HT-29 (cell line): ENCODE measurements around the gene RANBP9. TPM values are rescaled to one million over a fixed set of nuclear protein-coding genes. Genes with fewer than 3 reads are reported as not detected.

Source experiments
- DNase-seq: peaks from one replicate; pipeline ENCODE4 v3.0.0-alpha.2; 2015; ENCODE audit warnings: low spot score
- total RNA-seq: library from RNA; depleted of rRNA; stranded (reverse); fragments of >200 nt; shearing (Covaris generic); gene quantifications from 2 replicates; pipeline ENCODE4 v1.2.3, GENCODE V29; 2014

Gene RANBP9
- total RNA-seq, 1 experiment from 2014 or later = 13.0 TPM

DNA sequence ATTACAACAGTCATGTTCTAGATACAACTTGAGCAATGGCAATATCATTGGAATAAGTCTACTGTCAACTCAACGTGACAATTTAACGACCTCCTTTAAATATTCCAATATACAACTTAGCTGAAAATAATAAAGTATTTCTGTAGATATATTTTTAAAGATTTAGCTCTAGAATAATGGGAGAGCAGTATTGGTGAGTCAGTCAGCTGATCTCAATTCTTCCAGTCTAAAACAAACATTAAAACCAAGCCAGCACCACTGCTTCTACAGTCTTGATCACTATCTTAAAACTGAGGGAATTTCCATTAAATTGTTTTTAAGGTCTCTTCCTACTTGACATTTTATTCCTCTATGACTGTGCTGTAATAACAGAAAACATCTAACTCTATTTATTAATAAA is 58.3 kb downstream of the RANBP9 start:
- DNase-seq = no peak

DNA sequence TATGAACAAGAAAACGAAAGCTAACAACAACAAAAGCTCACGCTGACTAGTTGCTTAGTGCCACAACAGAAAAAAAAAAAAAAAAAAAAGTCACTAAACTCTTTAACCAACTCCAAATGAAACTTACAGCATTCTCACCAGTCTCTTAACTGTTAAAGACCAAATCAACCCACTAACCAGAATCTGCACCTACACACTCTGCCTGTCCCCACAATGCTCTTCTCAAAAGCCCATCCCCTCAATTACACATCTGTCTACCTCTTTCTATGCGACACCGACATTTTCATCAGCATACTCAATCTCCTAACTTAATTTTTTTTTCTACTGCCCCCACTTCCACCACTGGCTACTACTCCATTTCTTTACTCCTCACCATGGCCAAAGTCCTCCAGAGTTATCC is 62.2 kb downstream of the RANBP9 start:
- DNase-seq = no peak

DNA sequence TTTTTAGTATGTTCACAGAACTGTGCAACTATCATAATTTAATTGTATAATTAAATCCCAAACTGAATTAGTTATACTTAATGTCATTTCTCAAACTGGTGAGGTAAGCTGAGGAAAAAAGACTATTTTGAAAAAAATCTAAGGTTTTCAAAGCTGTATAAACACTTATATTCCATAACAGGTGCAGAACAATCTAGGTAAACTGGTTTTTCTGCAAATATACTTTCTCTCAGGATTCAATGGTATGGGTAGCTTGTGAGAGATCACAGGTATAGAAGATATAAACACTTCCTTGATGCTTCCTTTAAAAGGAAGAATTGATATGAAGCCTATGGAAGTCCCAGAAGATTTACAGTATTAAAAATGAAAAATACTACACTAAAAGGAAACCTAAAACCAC is 62.8 kb downstream of the RANBP9 start:
- no peak for DNase-seq

DNA sequence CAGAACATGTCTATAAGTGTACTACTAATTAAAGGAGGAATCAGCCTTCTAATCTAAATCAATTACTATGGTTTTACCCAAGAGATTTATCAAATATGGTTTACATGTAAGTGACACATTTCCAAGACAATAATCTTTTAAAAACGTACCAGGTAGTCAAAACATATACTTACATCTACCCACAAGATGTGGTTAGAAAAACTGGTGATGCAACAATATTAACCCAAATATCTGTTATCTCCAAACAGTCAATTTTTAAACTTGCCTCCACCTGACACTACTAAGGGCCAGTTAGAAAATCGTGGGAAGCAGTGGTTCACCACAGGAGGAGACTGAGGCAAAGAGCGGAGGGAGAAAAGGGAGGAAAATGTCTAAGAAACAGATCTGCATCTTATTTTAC is 68.5 kb downstream of the RANBP9 start:
- no peak for DNase-seq

DNA sequence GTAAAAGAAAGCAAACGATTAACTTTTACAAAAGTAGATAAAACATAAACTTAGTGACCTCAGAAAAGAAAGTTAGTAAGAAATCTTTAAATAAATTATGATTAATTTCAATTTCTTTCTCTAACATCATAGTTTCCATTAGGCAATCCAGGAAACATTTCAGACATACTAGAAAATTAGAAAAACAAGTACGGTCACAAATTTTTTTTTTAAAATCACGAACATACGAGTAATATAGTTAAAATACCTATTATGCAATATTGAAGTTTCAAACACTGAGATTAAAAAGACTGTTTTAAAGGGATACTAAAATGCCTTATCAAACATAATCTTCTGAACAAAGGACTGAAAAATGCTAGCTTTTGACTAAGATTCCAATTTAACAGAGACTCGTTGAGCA is 70.3 kb downstream of the RANBP9 start:
- no peak for DNase-seq

DNA sequence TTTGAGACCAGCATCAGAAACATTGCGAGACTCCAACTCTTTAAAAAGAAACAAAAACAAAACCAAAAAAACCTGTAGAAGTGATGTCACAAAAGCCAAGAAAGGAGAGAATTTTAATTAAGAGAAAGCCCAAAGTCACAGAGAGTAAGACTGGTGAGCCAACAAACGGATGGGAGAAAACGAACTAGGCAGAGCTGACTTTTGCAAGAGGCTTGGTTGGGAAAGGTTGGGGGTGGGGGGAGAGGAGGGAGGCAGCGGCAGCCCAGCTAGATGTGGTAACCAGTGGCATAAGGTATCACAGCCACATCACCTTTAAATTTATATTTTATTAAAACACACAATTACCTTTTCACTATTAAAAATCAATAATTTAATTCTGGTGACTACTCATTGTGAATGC is 73.0 kb downstream of the RANBP9 start:
- no peak for DNase-seq

DNA sequence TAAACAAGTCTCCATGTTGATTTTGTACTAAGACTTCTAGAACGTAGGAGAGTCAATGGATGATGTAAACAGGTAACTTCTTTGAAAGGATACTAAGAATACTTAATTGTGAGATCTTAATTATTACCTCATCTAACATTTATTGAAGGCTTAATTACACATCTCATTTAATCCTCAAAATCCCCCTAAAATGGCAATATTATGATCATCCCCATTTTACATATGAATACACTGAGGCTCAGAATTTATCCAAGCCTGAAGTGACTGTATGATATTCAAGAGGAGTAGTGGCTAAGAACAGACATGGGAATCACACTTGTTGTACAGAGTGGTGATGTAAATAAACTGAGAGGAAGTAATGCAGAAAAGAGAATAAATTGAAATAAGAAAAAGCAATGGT is 73.6 kb downstream of the RANBP9 start:
- no peak for DNase-seq

DNA sequence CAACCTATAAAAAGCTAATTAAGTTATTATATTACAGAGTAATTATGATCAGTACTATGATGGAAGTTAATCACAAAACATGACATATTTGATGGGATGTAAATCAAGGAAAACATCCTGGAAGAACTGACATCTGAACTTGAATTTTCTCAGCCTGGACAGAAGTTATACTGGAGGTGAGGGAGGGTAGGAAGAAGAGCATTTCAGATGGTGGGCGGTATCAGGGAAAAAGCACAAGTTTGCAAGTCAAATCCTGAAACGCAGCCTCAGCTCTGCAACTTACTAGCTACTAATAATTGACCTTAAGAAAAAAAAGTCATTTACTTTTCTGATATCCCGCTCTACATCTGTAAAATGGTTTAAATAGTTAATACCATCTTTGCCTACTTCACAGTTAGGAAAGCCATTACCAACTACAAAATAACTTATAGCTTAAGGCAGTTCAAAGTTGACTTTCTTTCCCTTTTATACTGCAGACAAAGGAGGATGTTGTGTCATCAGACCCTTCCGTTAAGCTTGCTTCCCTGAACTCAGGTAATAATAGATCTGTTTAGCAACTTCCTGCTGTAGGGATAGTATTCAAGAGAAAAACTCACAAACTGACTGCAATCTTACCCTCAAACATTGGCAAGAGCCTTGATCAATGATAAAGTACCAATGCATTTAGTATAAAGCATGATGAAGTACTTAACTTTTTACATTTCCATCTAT is 75.5 kb downstream of the RANBP9 start:
- DNase-seq = no peak

DNA sequence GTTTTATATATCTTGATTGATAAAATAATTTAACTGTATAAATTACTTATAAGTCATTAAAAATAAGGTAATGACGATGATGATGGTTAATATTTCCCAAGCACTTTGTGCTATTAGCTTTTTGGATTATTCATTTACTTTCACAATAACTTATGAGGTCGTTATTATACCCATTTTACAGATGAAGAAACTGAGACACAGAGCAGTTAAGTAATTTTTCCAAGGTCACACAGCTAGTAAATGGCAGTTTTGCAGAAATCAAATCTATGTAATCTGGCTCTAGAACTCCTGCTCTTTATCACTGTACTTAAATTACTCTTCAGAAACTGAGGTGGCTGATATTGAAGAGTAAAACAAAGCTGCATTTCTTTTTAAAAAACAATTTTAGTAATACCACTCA is 78.3 kb downstream of the RANBP9 start:
- DNase-seq = no peak

DNA sequence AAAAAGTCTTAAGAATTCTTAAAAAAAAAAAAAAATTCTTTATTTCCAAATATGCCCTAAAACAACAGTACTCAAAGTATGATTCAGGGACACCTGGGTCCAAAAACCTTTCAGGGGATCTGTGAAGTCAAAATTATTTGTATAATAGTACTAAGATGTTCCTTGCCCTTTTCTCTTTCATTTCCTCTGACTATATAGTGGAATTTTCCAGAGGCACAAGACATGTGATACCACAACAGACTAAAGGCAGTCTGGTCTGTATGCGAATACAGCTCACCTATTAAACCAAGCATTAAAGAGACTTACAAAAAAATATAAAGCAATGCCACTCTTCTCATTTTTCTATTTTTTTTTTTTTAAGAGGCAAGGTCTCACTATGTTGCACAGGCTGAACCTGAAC is 81.1 kb downstream of the RANBP9 start:
- no peak for DNase-seq

DNA sequence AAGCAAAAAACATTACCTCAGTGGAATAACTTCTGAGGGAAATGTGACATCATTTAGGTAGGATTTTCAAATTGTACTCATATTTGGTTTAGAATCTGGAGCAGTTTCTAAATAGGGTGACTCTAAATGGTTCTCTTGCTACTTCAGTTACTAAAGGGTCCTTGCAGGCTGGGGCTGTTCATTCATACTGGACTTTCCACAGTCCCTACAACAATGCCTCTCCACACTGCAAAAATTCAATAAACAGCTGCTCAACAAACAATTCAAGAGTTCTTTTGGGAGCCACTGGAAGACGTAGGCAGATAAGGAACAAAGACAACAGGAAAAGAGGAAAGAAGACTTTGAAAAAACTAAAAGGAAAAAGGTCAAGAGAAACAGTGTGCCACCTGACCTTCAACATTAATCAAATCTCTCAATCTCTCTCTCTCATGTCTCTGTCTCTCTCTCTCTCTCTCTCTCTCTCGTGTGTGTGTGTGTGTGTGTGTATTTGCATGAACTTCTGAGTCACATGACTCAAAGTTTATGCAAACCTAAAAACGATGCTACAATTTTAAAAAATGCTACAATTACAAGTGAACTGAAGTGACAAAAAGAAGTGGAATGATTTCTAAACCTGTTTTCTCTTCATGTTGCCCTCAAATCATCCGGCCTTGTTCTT is 82.0 kb downstream of the RANBP9 start:
- DNase-seq = no peak

DNA sequence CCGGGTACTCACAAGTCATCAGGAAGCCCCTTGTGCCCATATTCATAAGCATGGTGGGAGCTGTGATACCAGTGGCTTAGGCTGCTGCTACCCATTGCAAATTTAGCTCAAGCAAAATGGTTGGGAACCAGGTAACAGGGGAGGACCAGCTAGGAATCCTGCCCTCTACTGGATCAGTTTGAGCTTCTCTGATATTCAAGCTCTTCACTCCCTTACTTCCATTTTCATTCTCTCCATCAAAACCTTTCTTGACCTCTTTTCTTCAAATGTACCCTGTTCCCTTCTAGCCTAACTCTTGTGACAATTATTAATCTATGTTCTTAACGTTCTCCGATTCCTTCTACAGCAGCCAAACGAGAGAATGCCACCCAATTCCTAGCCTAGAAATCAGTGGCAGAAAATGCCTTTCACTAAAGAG is 86.8 kb downstream of the RANBP9 start:
- peak; percentile 60 for DNase-seq

DNA sequence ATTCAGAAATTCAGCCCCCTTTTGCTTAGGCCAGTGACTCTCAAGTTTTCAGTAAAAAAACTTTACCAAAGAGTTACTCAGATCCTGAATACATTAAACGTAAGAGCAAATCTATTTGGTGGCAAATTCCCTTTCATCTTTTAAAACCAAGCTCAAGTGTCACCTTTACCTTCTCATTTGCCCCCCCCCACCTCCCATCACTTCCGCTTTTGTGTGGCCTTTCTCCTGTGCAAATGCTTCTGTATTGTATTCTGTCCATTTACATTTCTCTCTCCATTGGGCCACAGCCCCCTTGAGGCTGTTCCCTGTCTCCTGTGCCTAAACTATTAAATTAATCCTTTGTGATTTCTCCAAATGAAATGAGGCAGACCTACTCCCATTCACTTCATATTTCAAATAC is 94.6 kb downstream of the RANBP9 start:
- DNase-seq = no peak

DNA sequence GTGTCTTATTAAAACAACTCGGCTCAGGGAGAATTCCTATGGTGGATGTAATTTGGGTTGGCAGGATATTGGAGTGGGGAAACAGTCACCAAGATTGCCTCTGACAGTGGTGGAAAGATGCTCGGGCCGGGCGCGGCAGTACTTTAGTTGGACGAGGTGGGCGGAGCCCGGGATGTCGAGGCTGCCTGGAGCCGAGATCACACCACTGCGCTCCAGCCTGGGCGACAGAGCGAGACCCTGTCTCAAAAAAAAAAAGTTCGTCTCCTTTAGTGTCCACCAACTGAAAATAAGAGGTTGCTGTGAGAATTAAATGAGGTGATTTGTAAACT is 95.9 kb downstream of the RANBP9 start:
- DNase-seq = peak; percentile 61

DNA sequence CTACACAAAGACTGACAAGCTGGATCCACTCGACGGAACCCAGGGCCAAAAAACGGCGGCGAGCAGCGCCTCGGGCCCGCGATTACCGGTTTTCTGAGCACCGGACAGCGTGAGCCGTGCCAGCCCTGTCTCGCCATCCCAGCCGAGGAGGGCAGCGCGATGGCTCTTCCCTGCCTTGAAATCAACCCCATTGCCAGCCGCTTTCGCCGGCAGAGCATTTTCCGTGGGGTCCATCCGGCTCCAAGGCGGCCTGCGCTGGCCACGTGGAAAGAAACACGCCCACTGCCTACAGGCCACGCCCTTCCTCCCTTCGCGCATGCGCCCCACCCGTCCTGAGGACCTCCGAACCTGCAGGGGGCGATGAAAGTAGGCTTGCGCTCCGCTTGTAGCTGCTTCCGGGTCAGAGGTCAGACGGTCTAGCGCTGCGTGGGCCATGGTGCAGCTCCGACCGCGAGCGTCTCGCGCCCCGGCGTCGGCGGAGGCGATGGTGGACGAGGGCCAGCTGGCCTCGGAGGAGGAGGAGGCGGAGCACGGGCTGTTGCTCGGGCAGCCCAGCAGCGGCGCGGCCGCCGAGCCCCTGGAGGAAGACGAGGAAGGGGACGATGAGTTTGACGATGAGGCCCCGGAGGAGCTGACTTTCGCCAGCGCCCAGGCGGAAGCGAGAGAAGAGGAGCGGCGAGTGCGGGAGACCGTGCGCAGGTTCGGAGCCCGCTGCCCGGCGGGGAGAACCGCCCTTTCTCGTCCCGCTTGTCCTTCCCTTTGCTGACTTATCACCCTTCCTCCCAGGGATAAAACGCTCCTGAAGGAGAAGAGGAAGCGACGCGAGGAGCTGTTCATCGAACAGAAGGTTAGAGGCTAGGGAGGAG is 96.5 kb downstream of the RANBP9 start, which contains the start of gene NOL7:
Gene NOL7, plus strand, starts transcription at position 410 of the 866 bp plus-strand sequence. Its CDS starts 24 bp downstream, at position 434.
- peak; percentile 99 for DNase-seq

DNA sequence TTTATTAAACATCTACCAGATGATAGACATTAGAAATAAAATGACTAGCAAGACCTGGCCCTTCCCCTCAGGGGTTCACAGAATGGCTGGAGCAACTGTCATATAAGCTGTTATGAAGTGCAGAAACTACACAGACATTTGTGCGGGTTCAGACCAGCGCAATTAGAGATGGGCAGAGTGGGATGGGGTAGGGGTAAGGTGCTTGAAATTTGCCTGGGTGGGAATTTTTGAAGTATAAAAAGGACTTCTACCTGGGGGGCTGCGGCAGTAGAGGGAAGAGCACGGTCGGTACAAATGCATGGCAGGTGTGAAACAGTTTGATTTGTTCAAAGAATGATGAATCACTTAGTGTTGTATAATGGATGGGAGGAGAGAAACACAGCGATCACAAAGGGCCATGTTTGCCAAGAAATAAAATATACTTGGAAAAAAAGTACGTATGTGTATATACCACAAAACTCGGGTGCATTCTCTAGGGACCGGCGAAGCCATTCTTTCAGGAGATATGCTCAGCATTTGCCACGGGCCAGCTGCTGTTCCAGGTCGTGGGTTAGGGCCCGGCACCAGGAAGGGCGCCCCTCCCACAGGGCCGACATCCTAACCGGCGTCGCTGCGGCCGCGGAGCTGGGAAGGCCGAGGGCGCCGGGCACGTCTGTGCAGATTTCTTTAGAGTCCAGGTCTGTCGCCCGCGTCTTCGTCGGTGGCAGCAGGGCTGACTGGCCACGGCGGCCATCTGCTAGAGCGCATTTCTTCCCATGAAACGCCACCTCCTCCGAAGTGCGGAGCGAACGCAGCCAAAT is 97.3 kb downstream of the RANBP9 start:
- peak; percentile 74 for DNase-seq

DNA sequence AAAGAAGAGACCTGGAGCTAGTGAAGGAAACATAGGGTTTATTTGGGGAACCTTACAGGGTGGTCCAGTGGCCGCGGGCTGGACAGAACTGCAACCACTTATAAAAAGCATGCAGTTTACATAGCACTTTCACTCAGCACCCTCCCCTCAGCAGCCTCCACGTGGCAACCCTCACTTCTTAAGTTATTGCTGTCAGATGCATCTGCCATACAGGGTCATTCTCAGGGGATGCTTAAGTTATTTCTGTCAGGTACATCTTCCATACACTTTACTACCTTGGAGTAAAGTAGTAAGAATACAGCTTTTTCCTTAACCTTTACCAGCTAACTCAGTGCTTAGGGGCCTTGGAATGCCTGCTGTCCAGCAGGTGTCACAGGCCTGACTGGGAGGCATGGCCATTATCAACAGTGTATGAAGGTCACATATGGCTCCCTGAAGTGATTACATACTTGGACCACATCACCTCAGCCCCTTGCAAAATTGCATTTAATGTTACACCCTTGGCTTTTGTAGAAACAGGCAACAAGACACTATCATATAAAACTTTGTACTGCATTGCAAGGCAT is 98.5 kb downstream of the RANBP9 start:
- no peak for DNase-seq

DNA sequence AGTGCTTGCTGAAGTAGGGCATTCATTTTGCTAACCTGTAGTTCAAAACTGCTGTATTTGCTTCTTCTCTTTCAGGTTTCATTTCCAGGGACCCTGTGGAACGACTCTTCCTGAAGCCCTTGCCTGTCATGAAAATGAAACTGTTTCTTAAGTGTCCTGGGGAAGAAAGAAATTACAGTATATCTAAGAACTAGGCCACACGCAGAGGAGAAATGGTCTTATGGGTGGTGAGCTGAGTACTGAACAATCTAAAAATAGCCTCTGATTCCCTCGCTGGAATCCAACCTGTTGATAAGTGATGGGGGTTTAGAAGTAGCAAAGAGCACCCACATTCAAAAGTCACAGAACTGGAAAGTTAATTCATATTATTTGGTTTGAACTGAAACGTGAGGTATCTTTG is 99.9 kb downstream of the RANBP9 start:
- DNase-seq = no peak

DNA sequence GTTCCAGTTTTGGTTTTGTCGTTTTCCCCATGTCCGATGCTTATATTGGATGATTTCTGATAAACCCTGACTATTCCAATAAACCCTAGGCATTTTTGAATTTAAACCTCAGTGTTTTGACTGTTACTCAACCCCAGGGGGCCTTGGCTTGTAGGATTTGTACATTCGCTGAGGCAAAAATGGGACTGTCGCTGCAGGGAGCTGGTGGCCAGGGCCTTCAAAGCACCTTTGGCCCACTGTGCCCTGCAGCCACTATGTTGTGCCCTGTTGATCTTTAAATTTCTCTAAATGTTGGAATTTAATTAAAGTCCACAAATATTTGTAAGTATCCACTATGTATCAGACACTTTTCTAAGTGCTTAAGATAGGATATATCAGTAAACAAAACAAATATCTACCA is 106.0 kb downstream of the RANBP9 start:
- DNase-seq = no peak

DNA sequence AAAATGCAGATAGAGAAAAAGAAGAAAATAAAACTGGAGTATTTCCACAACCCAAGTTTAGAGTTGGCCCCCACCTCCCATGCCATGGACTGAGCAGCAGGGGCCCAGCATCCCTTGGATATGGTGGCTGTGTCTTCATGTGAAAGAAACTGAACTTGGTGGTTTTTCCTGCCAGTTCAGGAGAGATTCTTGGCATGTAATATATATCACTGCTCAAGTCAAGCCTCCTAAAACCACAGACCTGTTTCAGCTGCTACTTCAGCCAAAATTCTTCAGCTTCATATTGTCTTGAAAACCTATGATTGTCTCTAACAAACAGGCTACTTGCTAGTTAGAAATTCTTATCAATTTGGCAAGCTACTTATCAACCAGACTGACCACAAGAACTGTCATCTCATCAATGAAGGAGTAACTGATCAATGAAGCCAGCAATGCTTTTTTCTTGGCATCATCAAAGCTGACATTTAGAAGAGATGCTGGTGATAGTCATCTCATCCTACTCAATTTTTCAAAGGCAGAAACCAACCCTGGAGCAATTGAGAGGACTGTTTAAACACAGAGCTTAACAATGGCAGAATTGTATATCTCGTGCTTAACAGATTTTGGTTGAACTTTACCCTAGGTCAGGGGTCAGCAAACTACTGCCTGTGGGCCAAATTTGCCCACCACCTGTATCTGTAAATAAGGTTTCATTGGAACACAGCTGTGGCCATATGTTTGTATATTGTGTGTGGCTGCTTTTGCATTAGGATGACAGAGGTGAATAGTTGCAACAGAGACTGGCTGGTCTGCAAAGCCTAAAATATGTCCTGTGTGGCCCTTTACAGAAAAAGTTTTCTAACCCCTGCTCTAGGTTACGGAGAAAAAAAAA is 106.9 kb downstream of the RANBP9 start:
- no peak for DNase-seq
